Adipocyte (in vitro differentiated cells): ENCODE data around the gene FBXW12.

ENCODE experiments used
- DNase-seq: peaks from one replicate; pipeline ENCODE4 v3.0.0-alpha.2; 2015; ENCODE audit warnings: low read depth
- H3K27me3 ChIP-seq: replicated peaks from 2 replicates; pipeline ENCODE4 v1.7.0; 2013; ENCODE audit warnings: mild to moderate bottlenecking, low read length, moderate library complexity; ENCODE audit not compliant: control insufficient read depth, insufficient read depth
- H3K36me3 ChIP-seq: 2 replicates; pipeline ENCODE4 v1.7.0; 2013; ENCODE audit warnings: low read length, mild to moderate bottlenecking, moderate library complexity; ENCODE audit not compliant: control insufficient read depth, insufficient read depth, severe bottlenecking
- H3K4me1 ChIP-seq: 2 replicates; pipeline ENCODE4 v1.7.0; 2013; ENCODE audit warnings: mild to moderate bottlenecking, low read length, moderate library complexity; ENCODE audit not compliant: control insufficient read depth, insufficient read depth
- H3K4me3 ChIP-seq: 2 replicates; pipeline ENCODE4 v1.7.0; 2013; ENCODE audit warnings: mild to moderate bottlenecking, low read length, moderate library complexity
- H3K9ac ChIP-seq: 2 replicates; pipeline ENCODE4 v1.7.0; 2013; ENCODE audit warnings: mild to moderate bottlenecking, low read length, moderate library complexity
- H3K9me3 ChIP-seq: 2 replicates; pipeline ENCODE4 v1.7.0; 2013; ENCODE audit warnings: mild to moderate bottlenecking, low read length, moderate library complexity; ENCODE audit not compliant: control insufficient read depth

FBXW12 gene

GRCh38 chr3:48347500-48347899 is 24.5 kb upstream of the FBXW12 start:
- no peak for DNase-seq
- H3K9ac ChIP-seq = no peak overlapping the region
- H3K27me3 ChIP-seq = peaks cover 5% of the 10 kb centered on the region
- no peak overlapping the region for H3K4me3 ChIP-seq
- H3K4me1 ChIP-seq = no peaks in the 10 kb centered on the region
- no peaks in the 10 kb centered on the region for H3K9me3 ChIP-seq
- no peaks in the 10 kb centered on the region for H3K36me3 ChIP-seq

- H3K9me3 ChIP-seq = peaks cover 14% of the 10 kb centered on the region
- peaks cover 30% of the 10 kb centered on the region for H3K27me3 ChIP-seq
- no peaks in the 10 kb centered on the region for H3K36me3 ChIP-seq
- H3K4me3 ChIP-seq = no peak overlapping the region
- no peak overlapping the region for H3K9ac ChIP-seq
- DNase-seq = no peak
- no peaks in the 10 kb centered on the region for H3K4me1 ChIP-seq
Measured at GRCh38 chr3:48352546-48352945, 19.5 kb upstream of the FBXW12 start.

- Histone ChIP-seq H3K9me3 (peaks cover 18% of the 10 kb centered on the region), H3K36me3 (no peaks in the 10 kb centered on the region), H3K9ac (no peak overlapping the region), H3K27me3 (peaks cover 30% of the 10 kb centered on the region), H3K4me1 (no peaks in the 10 kb centered on the region), H3K4me3 (no peak overlapping the region)
- no peak for DNase-seq
Measured at GRCh38 chr3:48353987-48354386, 18.0 kb upstream of the FBXW12 start.

- no peak for DNase-seq
Measured at GRCh38 chr3:48356419-48356818, 15.6 kb upstream of the FBXW12 start.

GRCh38 chr3:48361928-48362327 is 10.1 kb upstream of the FBXW12 start:
- no peak overlapping the region for H3K9ac ChIP-seq
- no peak for DNase-seq
- H3K9me3 ChIP-seq = peaks cover 35% of the 10 kb centered on the region
- H3K36me3 ChIP-seq = no peaks in the 10 kb centered on the region
- no peaks in the 10 kb centered on the region for H3K4me1 ChIP-seq
- no peak overlapping the region for H3K4me3 ChIP-seq
- peaks cover 3% of the 10 kb centered on the region for H3K27me3 ChIP-seq

More at GRCh38 chr3:48356419-48356818, 15.6 kb upstream of the FBXW12 start:
- no peaks in the 10 kb centered on the region for H3K36me3 ChIP-seq
- peaks cover 30% of the 10 kb centered on the region for H3K27me3 ChIP-seq
- H3K9ac ChIP-seq = no peak overlapping the region
- H3K4me1 ChIP-seq = no peaks in the 10 kb centered on the region
- peaks cover 23% of the 10 kb centered on the region for H3K9me3 ChIP-seq
- no peak overlapping the region for H3K4me3 ChIP-seq

GRCh38 chr3:48364840-48365239 is 7.2 kb upstream of the FBXW12 start:
- DNase-seq = no peak
- no peak overlapping the region for H3K9ac ChIP-seq
- H3K9me3 ChIP-seq = peaks cover 25% of the 10 kb centered on the region
- no peak overlapping the region for H3K4me3 ChIP-seq
- no peaks in the 10 kb centered on the region for H3K4me1 ChIP-seq
- H3K27me3 ChIP-seq = no peaks in the 10 kb centered on the region
- H3K36me3 ChIP-seq = no peaks in the 10 kb centered on the region

GRCh38 chr3:48367201-48367600 is 4.8 kb upstream of the FBXW12 start:
- no peak for DNase-seq
- Histone ChIP-seq H3K9ac (no peak overlapping the region), H3K4me1 (no peaks in the 10 kb centered on the region), H3K36me3 (no peaks in the 10 kb centered on the region), H3K27me3 (no peaks in the 10 kb centered on the region), H3K4me3 (no peak overlapping the region), H3K9me3 (peaks cover 12% of the 10 kb centered on the region)

- no peak for DNase-seq
- Histone ChIP-seq H3K27me3 (peaks cover 11% of the 10 kb centered on the region), H3K9me3 (peaks cover 5% of the 10 kb centered on the region), H3K9ac (no peak overlapping the region), H3K4me3 (no peak overlapping the region), H3K4me1 (no peaks in the 10 kb centered on the region), H3K36me3 (no peaks in the 10 kb centered on the region)
Measured at GRCh38 chr3:48369693-48370332, 2.2 kb upstream of the FBXW12 start.

- Histone ChIP-seq H3K36me3 (no peaks in the 10 kb centered on the region), H3K9ac (no peak overlapping the region), H3K4me3 (no peak overlapping the region), H3K27me3 (peaks cover 11% of the 10 kb centered on the region), H3K4me1 (no peaks in the 10 kb centered on the region), H3K9me3 (no peaks in the 10 kb centered on the region)
- DNase-seq = no peak
Measured at GRCh38 chr3:48370333-48370713, 1.7 kb upstream of the FBXW12 start.

GRCh38 chr3:48372377-48372770 is 355 bp downstream of the FBXW12 start:
- DNase-seq = no peak
- H3K4me3 ChIP-seq = no peak overlapping the region

GRCh38 chr3:48372862-48373435 is 930 bp downstream of the FBXW12 start:
- no peak for DNase-seq
- Histone ChIP-seq H3K27me3 (peaks cover 18% of the 10 kb centered on the region), H3K4me1 (no peaks in the 10 kb centered on the region), H3K4me3 (no peak overlapping the region), H3K36me3 (no peaks in the 10 kb centered on the region), H3K9me3 (no peaks in the 10 kb centered on the region), H3K9ac (no peak overlapping the region)

More at GRCh38 chr3:48372377-48372770, 355 bp downstream of the FBXW12 start:
- Histone ChIP-seq H3K9me3 (no peaks in the 10 kb centered on the region), H3K9ac (no peak overlapping the region), H3K36me3 (no peaks in the 10 kb centered on the region), H3K27me3 (peaks cover 15% of the 10 kb centered on the region), H3K4me1 (no peaks in the 10 kb centered on the region)

- Histone ChIP-seq H3K4me3 (no peak overlapping the region), H3K27me3 (no peaks in the 10 kb centered on the region), H3K9ac (no peak overlapping the region), H3K4me1 (no peaks in the 10 kb centered on the region), H3K36me3 (no peaks in the 10 kb centered on the region), H3K9me3 (peaks cover 7% of the 10 kb centered on the region)
- DNase-seq = no peak
Measured at GRCh38 chr3:48387634-48388033, 15.6 kb downstream of the FBXW12 start.
